NCI-H128 (cell line): ENCODE results near the gene KRTAP16-1.
"Not testable (repeated sequence)": the region's sequence is repeated elsewhere in the genome, so short reads cannot be mapped to it uniquely, and the experiment has no call there.

Source experiments
- DNase-seq: peaks from one replicate; lab custom pipeline; 2025; ENCODE audit not compliant: unreplicated experiment; lab: John Stamatoyannopoulos, UW

KRTAP16-1 gene

GRCh38 chr17:41308918-41309359, at the start of gene KRTAP16-1:
Gene KRTAP16-1 (minus strand): TSS chr17:41309309. CDS start chr17:41309253, 56 bp downstream.
- DNase-seq: no peak

- DNase-seq: no peak
Observed at GRCh38 chr17:41354536-41354935, 45.4 kb upstream of the KRTAP16-1 start.

GRCh38 chr17:41352597-41353366, 43.7 kb upstream of the KRTAP16-1 start:
- no peak for DNase-seq

- no peak for DNase-seq
Observed at GRCh38 chr17:41351177-41351576, 42.1 kb upstream of the KRTAP16-1 start.

DNA sequence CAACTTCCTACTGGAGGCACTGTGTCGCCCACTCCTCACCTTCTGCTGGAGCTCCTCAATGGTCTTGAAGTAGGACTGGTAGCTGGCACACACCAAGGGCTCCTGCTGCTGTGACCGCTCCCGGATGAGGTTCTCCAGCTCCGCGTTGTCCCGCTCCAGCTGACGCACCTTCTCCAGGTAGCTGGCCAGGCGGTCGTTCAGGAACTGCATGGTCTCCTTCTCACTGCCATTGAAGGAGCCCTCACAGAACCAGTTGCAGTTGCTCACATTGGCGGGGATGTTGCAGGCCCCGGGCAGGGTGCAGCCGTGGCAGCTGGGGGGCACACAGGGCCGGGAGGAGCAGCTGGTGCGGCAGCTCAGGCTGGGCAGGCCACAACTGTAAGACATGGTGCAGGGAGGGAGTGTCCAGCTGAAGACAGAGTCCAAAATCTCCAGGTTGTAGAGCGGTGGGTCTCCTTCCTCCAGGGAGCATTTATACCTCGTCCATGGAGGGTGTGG, 41.3 kb upstream of the KRTAP16-1 start, which contains the start of gene KRT33A:
TSS of gene KRT33A (minus strand) at position 448 of the 498 bp plus-strand sequence. CDS start at position 387, 61 bp downstream.
- DNase-seq: not testable (repeated sequence)

GRCh38 chr17:41347869-41348760, 39.0 kb upstream of the KRTAP16-1 start:
- no peak for DNase-seq

GRCh38 chr17:41346421-41346820, 37.3 kb upstream of the KRTAP16-1 start:
- not testable (repeated sequence) for DNase-seq

DNA sequence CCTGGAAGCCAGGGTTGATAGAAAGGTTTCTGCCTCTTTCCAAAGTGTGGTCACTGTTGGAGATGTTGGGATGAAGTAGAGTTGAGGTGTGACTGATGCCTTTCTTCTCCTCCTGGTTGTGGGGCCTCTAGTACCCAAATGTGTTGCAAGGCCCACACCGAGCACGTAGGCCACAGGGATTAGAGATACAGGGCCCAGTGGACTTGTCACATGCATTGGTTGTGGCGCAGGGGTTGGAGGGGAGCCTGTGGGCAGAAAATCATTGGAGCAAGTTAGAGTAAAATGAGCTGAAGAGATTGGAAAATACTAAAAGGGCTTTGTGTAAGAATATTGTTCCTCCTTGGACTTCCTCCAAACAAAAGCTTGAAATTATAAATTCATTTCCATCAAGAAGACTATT, 36.9 kb upstream of the KRTAP16-1 start:
- DNase-seq: no peak

DNA sequence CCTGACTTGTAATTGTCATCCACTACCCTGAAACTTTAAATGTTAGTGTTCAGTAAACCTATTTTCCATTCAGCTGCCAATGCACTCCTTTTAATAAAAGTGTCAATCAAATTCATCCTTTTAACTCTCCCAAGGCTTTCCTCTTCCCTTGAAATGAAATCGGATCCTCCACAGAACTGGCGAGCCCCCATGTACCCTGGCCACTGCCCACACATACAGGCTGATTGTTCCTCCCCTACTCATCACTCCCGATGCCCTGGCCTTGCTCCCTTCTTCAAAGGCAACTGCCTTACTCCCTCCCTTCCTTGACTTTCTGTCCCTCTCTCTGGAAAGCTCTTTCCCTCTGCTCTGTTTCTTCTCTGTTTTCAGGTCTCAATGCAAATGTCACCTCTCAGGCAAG, 33.9 kb upstream of the KRTAP16-1 start:
- no peak for DNase-seq

- DNase-seq: no peak
Observed at GRCh38 chr17:41340934-41341861, 32.1 kb upstream of the KRTAP16-1 start.

DNA sequence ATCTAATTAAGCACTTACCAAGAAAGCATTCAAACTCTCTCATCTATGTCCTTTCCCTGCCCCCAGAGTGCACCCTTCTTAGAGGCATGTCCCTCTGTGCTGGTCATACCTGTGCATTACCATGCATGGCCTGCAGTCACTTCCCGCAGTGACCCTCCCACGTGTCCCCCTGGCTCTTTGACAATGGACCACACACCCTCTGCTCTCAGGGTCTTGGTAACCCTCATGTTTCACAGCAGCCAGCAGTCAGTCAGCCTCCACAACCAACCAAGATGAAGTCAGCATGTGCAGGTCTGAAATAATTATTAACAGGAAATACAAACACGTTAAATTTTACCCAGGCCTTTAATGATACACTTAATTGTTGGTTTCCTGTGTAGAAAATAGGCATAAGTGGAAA, 31.4 kb upstream of the KRTAP16-1 start:
- DNase-seq: no peak

DNA sequence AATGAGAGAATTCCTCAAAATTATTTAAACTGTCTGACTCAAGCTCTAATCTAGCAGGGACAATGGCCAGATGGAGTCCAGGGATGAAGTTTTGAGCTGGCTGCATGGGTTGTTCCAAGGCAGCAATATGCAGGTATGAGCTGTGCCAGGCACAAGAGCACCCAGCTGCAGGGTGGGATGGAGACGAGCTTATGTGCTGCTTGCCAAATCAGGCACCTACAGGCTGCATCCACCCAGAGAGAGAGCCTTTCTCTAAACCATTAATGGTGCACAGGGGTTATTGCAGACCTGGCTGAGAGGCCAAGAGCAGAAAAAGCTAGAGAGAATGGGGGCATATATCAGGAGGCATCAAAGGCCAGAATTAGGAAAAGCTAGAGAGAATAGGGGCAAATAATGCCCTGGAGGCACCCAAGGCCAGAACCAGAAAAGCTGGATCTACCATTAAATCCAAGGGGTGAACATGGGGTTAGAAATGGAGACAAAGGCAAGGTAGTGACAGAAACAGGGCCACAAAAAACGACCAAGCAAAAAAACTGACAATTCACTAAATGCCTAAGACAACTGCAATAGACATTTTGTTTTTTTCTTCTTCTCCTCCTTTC, 30.6 kb upstream of the KRTAP16-1 start:
- DNase-seq: no peak

DNA sequence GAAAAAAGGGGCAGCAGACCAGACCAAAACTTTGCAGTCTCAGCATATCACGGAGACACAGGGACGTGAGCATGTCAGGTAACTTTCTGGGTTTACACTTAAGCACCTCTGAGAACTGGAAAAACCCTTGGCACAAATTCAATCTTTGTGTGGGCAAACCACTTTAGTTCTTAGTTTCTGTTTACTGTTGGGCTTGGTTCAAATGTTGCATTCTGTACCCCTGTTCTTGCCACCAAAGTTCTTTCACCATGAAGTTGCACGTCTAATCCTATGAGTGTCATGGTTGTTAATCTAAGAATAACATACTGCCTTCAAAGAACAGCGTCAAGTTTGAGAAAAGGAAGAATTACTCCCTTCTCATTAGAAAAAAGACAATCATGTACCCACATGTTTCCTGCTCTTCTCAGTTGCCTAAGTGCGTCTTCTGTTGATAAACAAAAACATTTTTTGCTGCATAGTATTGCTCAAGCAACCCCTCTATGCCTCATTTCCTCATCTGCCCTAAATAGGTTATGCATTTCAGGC, 29.9 kb upstream of the KRTAP16-1 start:
- no peak for DNase-seq

GRCh38 chr17:41335747-41336146, 26.6 kb upstream of the KRTAP16-1 start:
- DNase-seq: no peak

- DNase-seq: no peak
Observed at GRCh38 chr17:41334385-41335305, 25.5 kb upstream of the KRTAP16-1 start.

- DNase-seq: no peak
Observed at GRCh38 chr17:41333836-41334235, 24.7 kb upstream of the KRTAP16-1 start.

GRCh38 chr17:41333098-41333497, 24.0 kb upstream of the KRTAP16-1 start:
- DNase-seq: no peak

DNA sequence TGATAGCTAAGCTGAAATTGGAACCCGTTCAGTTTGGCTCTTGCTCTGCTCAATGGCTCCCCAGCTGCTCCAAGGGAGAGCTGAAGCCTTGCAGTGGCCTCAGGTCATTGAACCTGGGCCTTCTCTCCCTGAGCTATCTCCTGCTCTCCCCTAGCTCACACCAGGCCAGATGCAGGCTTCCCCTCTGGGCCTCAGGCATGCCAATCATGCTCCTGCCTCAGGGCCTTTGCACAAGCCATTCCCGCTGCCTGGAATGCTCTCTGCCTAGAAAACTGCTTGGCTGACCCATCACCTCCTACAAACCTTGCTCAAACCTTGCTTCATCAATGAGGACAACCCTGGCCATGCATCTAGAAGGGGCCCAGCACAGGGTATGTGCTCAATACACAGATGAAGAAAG, 23.1 kb upstream of the KRTAP16-1 start:
- no peak for DNase-seq

GRCh38 chr17:41331606-41332005, 22.5 kb upstream of the KRTAP16-1 start:
- no peak for DNase-seq
